Measurements from ENCODE around the gene CHAF1B. TPM values are rescaled to one million over a fixed set of nuclear protein-coding genes. Genes with fewer than 3 reads are reported as not detected.

CHAF1B gene

Small RNAs within 50 kb of the gene (small RNA-seq; reads per million reads assigned to genes)
- gene ATP5MFP1 (ENCODE audit: insufficient read depth), result not detected

Measured in neuronal stem cell (in vitro differentiated cells).